ENCODE data around the gene CCKAR.

The CCKAR gene

DNA sequence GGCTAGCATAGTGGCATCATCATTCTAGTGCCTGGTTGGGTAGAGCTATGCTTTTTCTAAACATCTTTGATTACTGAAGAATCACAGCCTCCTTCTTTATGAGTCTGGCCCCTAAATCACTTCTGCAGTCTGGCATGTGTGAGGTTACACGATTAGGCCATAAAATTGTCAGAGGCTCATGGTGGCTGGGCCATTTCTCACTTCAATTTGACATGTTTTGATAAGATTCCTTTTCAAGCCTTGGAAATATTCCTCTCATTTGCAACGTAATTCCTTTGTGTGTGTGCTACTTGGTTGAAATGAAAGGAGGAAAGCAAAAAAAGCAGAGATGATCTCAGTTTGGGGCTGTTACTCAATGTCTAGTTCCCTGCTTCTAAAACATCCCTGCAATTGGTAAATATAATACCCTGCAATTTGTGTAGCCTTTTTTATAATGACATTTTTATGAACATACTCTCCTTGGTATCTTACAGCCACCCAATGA lies 6.2 kb downstream of the CCKAR start:
- no peak for TF ChIP-seq JUND (IDR thresholded peaks at IDR 0.05; ENCODE audit: low read depth)
- DNase-seq (ENCODE audit: low read depth in 1 of 2, low spot score in 1 of 2): no peak
- in situ Hi-C loops (cut with HindIII; ENCODE audit: low pct_unique_long_range_greater_than_20kb, low sequenced_read_pairs): no loop called here

DNA sequence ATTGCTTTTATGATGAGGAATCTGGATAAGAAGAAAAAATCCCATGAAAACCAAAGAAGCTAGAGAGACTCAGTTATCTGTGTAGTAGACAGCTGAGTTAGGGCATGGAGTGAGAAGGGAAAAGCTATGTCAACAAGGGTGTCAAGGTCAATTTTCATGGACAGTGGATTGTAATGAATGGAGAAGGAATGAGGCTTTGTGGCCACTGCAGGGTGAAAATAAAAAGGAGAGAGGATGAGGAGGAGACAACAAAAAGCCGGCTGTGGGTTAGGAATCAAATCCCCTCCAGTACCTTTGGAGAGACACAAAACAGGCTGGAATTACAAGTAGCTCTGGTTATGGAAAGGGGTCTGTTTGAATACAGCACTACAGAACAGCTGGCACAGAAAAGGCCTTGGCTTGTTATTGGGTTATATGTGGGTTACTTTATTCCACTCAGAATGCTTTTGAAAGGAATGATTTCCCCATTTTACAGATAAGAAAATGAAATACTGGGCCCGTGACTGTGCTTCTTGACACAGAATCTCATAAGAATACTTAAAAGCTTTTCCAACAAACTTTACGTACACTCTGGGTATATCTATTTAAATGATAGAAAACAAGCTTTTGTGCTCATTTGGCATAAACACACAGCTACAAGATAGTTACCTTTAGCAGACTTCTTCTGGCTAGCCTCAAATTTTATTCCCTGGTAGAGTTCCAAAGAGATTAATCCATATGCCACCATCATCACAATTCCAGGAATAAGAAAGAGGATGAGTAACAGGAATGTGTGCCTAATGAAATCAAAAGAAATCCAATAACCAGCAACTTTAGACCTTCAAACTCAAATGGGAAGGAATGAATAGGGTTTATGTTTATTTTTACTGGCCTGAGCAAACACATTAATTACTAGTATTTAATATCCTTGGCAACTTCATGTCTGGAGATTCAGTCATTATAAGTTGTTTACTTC lies 7.5 kb downstream of the CCKAR start:
- no peak for TF ChIP-seq JUND (IDR thresholded peaks at IDR 0.05; ENCODE audit: low read depth)
- in situ Hi-C loops (cut with HindIII; ENCODE audit: low pct_unique_long_range_greater_than_20kb, low sequenced_read_pairs): no loop called here
- no peak for DNase-seq (ENCODE audit: low read depth in 1 of 2, low spot score in 1 of 2)

DNA sequence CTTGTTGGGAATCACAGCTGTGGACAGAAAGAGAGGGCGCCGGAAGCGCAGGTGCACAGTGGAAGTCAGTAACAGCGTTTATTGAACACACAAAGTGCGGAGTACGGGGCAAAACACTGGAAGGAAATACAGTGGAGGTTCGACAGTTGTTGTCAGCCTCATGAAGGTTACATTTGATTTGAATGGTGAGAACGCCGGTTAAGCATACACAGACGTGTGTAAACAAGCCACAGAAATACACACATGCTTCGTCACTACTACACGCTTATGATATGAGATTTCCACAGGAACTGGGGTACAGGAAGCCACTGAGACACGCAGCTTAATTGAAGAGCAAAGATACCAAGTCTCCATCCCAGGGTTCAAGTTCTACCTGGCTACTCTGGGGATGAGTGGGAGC lies 12.0 kb downstream of the CCKAR start:
- in situ Hi-C loops (cut with HindIII; ENCODE audit: low pct_unique_long_range_greater_than_20kb, low sequenced_read_pairs): no loop called here
- TF ChIP-seq JUND (IDR thresholded peaks at IDR 0.05; ENCODE audit: low read depth): no peak
- no peak for DNase-seq (ENCODE audit: low read depth in 1 of 2, low spot score in 1 of 2)

DNA sequence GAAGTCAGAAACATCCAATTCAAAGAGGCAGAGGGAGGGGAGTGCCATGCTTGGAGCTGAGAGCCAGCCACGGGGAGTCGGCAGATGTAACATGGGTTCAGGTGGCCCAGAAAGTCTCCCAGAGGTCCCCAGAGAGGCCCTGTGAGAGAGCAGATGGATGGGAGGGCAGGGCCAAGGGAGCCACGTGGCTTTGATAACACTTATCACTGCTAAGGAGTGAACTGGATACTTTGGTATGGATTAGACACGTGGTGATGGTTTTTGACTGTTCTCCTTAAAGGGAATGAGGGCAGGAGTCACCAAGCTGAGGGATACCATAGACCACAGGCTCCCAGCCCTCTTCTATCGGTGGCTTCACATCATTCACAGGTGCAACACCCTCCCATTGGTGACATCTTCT lies 13.7 kb downstream of the CCKAR start:
- in situ Hi-C loops (cut with HindIII; ENCODE audit: low pct_unique_long_range_greater_than_20kb, low sequenced_read_pairs): no loop called here
- no peak for DNase-seq (ENCODE audit: low read depth in 1 of 2, low spot score in 1 of 2)
- TF ChIP-seq JUND (IDR thresholded peaks at IDR 0.05; ENCODE audit: low read depth): no peak

DNA sequence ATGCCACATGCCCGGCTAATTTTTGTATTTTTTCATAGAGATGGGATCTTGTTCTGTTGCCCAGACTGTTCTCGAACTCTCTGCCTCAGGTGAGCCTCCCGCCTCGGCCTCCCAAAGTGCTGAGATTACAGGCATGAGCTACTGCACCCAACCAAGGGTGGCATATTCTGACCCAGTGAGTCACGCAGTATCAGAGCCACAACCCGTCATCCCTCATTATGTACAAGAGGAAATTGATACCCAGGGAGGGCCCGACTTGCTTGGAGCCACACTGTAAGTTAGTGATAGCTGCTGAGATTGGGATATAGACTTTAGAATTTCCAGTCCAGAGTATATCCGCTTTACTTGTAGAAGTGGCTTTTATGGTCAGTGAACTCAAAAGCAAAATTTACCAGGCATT lies 14.6 kb downstream of the CCKAR start:
- DNase-seq (ENCODE audit: low read depth in 1 of 2, low spot score in 1 of 2): no peak
- in situ Hi-C loops (cut with HindIII; ENCODE audit: low pct_unique_long_range_greater_than_20kb, low sequenced_read_pairs): no loop called here
- no peak for TF ChIP-seq JUND (IDR thresholded peaks at IDR 0.05; ENCODE audit: low read depth)

DNA sequence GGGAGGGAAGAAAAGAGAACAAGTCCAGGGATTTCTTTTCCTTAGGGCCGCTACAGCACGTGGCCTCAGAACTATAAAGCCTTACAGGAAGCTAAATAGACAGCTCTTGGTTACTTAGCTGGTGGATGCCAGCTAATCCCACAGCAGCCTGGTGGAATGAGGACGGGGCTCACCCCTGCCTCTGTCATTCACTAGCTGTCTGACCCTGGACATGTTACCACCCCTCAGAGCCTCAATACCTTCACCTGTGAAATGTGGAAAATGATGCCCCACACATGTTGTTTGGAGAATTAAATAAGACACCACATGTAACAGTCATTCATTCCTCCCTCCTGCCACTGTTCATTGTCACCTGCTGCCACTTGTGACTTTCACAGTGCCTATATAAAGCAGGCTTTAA lies 15.7 kb downstream of the CCKAR start:
- DNase-seq (ENCODE audit: low read depth in 1 of 2, low spot score in 1 of 2): no peak
- no peak for TF ChIP-seq JUND (IDR thresholded peaks at IDR 0.05; ENCODE audit: low read depth)
- in situ Hi-C loops (cut with HindIII; ENCODE audit: low pct_unique_long_range_greater_than_20kb, low sequenced_read_pairs): no loop called here

DNA sequence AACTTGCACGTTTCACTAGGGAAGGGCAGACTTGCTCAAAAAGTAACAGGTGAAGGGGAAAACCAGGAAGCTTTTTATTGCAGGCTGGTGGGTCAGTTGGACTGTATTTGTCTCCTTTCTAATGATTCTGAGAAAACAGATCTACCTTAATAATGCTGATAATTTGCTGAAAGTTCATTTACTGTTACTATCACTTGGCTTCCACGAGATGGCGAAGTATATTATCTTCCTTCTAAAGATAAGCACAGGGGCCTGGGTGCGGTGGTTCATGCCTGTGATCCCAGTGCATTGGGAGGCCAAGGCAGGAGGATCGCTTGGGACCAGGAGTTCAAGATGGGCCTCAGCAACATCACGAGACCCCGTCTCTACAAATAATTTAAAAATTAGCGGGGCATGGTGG lies 16.4 kb downstream of the CCKAR start:
- TF ChIP-seq JUND (IDR thresholded peaks at IDR 0.05; ENCODE audit: low read depth): no peak
- no peak for DNase-seq (ENCODE audit: low read depth in 1 of 2, low spot score in 1 of 2)
- in situ Hi-C loops (cut with HindIII; ENCODE audit: low pct_unique_long_range_greater_than_20kb, low sequenced_read_pairs): no loop called here

DNA sequence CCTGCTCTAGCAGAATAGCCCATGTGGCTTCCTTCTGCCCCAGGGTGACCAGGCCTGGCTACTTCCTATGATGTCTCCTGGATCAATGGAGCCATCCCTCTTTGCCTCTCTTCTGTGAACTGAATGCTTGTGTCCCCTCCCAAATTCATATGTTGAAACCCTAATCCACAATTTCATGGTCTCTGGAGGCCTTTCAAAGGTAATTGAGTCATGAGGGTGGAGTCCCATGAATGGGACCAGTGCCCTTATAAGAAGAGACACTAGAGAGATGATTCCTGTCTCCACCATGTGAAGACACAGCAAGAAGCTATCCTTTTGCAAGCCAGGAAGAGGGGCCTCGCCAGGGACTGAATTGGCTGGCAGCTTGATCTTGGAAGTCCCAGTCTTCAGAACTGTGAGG lies 18.4 kb downstream of the CCKAR start:
- no peak for TF ChIP-seq JUND (IDR thresholded peaks at IDR 0.05; ENCODE audit: low read depth)
- no peak for DNase-seq (ENCODE audit: low read depth in 1 of 2, low spot score in 1 of 2)
- in situ Hi-C loops (cut with HindIII; ENCODE audit: low pct_unique_long_range_greater_than_20kb, low sequenced_read_pairs): no loop called here

DNA sequence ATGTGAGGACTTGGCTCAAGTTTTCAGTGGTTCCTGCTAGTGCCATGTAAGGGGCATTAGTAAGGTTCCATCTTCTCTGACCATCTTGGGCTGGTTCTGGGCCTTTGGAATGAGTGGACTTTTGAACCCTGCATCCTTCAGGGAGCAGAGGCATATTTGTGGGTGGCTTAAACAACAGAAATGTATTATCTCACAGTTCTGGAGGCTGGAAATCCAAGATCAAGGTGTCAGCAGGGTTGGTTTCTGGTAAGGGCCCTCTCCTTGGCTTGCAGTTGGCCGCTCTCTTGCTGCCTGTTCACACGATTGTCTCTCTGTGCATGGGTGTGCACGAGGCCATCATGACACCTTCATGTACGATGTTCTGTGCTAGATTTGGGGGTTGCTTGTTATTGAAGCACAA lies 21.3 kb downstream of the CCKAR start:
- no peak for DNase-seq (ENCODE audit: low read depth in 1 of 2, low spot score in 1 of 2)
- in situ Hi-C loops (cut with HindIII; ENCODE audit: low pct_unique_long_range_greater_than_20kb, low sequenced_read_pairs): no loop called here
- no peak for TF ChIP-seq JUND (IDR thresholded peaks at IDR 0.05; ENCODE audit: low read depth)

DNA sequence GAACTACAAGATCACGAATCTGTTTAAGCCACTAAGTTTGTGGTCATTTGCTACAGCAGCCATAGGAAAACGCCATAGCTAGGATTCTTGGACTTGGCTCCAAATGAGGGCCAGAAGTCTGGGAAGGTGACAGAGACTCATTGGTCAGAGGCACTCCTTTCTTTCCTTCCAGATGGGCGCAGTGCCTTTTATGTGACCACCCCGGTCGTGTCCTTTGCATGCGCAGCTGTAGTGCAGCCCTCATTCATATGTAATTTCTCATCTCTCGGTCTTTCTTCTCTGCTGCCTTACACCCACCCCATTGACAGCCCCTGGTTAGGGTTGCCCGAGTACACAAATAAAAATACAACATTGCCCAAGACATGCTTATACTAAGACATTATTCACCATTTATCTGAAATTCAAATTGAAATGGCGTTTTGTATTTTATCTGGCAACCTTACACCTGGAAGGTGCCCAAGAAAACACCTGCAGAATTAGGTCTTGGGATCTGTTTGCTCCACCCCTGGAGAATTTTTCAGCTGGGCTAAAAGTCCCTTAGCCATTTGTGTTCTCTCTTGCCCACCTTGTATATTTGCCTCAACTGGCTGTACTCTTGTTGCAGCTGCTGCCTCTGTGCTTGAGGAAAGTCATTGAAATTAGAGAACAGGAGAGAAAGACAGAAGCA lies 21.9 kb downstream of the CCKAR start:
- no peak for TF ChIP-seq JUND (IDR thresholded peaks at IDR 0.05; ENCODE audit: low read depth)
- DNase-seq (ENCODE audit: low read depth in 1 of 2, low spot score in 1 of 2): no peak
- in situ Hi-C loops (cut with HindIII; ENCODE audit: low pct_unique_long_range_greater_than_20kb, low sequenced_read_pairs): no loop called here

DNA sequence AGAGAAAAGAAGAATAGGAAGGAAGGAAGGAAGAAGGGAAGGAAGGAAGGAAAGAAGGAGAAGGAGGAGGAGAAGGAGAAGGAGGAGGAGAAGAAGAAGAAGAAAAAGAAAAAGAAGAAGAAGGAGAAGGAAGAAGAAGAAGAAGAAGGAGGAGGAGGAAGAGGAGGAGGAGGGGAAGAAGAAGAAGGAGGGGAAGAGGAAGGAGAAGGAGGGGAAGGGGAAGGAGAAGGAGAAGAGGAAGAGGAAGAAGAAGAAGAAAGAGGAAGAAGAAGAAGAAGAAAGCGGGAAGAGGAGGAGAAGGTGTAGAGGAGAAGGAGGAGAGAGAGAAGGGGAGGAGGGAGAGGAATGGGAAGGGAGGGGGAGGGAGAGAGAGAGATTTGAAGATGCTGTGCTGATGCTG lies 22.6 kb downstream of the CCKAR start:
- no peak for DNase-seq (ENCODE audit: low read depth in 1 of 2, low spot score in 1 of 2)
- in situ Hi-C loops (cut with HindIII; ENCODE audit: low pct_unique_long_range_greater_than_20kb, low sequenced_read_pairs): no loop called here
- TF ChIP-seq JUND (IDR thresholded peaks at IDR 0.05; ENCODE audit: low read depth): no peak

DNA sequence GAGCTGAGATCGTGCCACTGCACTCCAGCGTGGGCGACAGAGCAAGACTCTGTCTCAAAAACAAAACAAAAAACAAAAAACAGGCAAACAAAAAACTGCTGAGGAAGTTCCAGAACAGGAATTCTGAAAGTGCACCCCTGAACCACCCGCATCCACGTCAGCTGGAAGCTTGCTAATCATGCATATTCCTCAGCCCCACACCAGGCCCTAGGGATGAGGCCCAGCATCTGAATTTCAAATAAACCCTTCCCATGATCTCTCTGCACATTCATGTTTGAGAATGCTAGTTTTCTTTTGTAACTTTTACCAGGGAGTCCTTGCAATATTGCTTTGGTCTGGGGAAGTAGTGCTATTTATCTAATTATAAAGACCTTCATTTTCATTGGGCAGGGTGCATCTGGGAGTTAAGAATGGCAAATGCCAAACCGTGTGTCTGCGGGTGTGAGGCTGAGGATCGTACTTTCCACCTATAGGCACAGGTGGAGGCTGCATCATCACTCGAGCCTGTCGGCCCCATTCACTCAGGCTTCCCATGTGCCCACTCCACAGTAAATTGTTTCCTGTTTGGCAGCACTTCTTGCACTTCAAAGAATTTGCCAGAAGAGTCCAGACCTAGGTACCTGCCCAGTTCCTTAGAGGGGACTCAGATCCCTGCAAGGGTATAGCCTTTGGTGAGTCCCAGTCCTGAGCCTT lies 23.6 kb downstream of the CCKAR start:
- no peak for TF ChIP-seq JUND (IDR thresholded peaks at IDR 0.05; ENCODE audit: low read depth)
- in situ Hi-C loops (cut with HindIII; ENCODE audit: low pct_unique_long_range_greater_than_20kb, low sequenced_read_pairs): no loop called here
- DNase-seq (ENCODE audit: low read depth in 1 of 2, low spot score in 1 of 2): no peak
